Stimulated activated CD4-positive, alpha-beta T cell treated with anti-CD3 and anti-CD28 coated beads, Interleukin-2, amount 100 ng/mL, for 4 hours (primary cell): ENCODE measurements around the gene TRDN.

Experiments
- DNase-seq: peaks from one replicate; pipeline ENCODE4 v3.0.0-alpha.2; 2020; ENCODE audit warnings: low read depth

Gene TRDN

GRCh38 chr6:123169774-123170095 lies 467.0 kb downstream of the TRDN start:
- no peak for DNase-seq

- no peak for DNase-seq
Observed at GRCh38 chr6:123168892-123169773, 467.6 kb downstream of the TRDN start.

DNA sequence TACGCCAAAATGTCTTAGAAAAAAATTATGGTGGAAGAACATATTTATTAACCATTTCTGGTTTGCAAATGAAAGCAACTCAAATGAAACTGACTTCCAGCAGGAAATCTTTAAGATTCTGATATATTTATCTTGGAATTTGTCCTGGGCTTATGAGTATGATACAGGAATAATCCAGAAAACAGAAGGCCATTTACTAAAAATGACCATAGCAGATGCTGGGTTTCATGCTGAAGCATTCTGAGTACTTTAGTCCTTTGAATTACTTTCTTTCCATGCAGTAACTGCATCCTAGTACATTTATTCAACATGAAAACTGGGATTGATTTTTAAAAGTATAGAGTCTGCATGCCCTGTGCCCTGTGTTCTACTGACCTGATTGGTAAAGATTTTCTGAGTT lies 468.3 kb downstream of the TRDN start:
- DNase-seq, result no peak
